GM18858 (cell line): ENCODE data around the gene SYNGR3.
A peak's percentile ranks its signal among the peaks of the same experiment; 100 is the strongest.
"Not testable (repeated sequence)": the region's sequence is repeated elsewhere in the genome, so short reads cannot be mapped to it uniquely, and the experiment has no call there.

Source experiments
- ATAC-seq: cut with Tn5 transposase; IDR thresholded peaks from one replicate; pipeline ENCODE4 v1.9.1; 2021; ENCODE audit not compliant: unreplicated experiment

Gene SYNGR3

DNA sequence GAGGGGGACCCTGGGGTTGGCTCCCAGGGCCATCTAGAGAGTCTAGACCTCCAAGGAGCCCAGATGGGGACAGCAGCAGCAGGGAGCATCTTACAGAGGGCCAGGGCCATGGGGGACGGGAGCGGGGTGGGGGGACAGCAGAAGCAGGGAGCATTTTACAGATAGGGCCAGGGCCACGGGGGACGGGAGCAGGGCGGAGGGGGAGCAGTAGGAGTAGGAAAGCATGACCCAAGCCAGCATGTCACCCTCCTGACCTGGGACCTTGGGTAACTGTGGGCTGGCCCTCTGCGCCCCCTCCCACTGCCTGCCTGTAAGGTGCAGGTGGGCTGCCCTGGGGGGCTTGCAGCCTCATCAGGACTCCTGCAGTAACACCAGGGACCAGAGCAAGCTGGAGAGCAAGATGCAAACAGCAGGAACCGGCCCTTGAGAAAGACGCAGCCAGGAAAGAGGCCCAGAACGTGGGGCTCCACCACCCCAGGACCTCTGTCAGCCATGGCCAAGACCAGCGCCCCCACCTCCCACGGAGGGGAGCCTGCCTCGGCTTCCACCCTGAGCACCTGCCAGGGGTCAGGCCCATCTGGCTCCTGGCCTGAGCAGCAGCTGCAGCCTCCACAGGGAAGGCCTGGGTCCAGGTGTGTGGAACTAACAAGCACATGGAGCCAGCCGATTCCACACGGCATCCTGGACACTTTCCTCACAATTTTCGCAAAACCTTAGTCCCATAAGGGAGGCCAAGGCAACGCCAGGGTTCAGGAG is 17.5 kb downstream of the SYNGR3 start:
- no peak for ATAC-seq

DNA sequence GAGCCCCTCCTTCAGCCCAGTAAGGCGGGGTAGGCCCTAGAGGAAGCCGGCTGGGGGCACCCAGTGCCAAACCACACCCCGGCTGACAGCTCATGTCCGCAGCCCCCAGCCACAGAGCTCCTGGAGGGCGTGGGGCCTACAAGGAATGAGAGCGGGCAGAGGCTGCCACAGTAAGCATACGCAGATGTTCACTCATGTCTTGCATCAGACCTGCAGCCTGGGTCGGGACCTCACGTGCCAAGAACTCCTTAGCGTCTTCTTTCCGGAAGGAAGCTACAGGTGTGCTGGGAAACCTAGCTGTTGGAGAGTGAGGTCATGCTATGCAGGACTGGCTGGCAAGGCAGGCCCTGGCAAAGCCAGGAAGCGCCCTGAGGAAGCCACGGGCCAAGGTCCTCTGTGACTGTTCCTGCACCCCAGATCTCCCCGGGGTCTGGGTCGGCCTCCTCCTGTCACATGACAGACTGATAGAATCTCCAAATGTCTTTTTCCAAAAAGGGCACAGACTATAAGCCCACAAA is 18.3 kb downstream of the SYNGR3 start:
- no peak for ATAC-seq

DNA sequence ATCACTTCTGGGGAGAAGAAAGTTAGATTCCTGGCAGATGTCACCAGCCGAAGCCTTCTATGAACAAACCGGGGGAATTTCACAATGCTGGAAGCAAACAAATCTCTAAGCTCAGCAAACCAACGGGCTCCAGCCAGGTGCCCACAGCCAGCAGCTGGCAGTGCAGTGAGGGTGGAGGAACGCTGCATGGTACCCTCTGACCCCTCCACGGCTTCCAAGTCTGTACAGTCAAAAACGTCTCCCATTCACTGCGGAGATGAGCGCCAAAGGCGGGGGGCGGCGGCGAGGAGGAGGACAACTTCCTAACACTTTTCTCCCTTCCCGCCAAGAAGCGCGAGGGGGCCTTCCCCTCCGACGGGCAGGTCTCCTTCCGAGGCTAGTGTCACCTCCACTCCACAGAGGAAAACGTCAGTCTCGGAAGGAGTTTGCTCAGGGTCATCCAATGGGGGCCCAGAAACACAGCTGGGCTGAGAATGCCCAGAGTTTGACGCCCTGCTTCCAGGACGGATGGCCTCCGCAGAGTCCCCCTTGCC is 18.9 kb downstream of the SYNGR3 start:
- no peak for ATAC-seq

DNA sequence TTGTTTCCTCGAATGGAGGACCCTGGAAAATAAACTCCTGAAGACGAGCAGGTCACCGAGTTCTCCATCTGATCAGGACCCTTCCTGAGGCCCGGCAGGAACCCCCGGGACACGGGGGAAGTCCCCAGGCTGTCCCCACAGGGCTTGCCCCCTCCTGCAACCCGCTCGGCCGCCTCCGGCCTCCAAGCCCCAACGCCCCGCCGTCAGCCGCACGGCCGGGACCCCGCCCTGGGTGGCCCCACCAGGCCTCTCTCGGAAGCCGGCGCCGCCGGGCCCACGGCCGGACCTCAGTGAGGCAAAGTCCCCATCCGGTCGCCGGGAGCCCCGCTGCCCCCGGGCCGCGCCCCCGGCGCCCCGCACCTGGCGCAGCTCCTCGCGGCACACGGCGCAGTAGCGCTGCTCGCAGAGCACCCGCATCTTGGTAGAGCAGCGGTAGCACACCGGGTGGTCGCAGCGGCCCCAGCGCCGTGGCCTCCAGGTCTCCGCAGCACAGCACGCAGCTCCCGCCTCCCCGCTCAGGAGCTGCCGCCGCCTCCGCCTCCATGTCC is 19.5 kb downstream of the SYNGR3 start:
- peak; percentile 28 for ATAC-seq

DNA sequence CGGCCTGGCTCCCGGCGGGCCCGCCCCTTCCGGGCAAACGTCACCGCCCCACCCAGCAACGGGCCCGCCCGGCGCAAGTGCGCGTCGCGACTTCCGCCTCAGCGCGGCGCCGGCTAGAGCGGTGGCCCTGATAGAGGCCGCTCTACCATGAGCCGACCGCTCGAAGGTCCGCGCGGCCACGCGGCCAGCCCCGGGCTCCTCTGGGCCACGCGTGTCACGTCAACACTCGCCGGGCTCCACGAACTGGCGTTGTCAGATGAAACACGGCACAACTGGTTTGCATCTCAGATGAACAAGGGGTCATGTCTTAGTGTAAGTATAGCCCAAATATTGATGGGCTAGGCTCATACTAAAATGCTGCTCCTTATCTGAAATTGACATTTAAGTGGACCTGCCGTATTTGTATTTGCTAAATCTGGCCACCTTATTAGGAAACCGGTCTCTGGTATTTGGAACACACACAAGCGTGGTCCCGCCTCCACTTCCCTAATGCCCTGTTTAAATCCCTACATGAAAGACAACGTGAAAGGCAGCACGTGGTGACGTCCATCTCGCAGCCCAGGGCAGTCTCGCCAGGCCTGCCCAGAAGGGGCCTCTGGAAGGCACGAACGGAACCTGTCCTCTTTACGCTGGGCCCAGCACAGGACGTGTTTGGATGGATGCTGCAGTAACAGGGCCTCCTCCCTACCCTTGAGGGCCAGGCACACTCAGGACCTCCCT is 20.2 kb downstream of the SYNGR3 start, which contains the start of gene ZNF598:
Gene ZNF598 (minus strand): TSS at position 31 of the 720 bp plus-strand sequence.
- peak; percentile 44 for ATAC-seq

DNA sequence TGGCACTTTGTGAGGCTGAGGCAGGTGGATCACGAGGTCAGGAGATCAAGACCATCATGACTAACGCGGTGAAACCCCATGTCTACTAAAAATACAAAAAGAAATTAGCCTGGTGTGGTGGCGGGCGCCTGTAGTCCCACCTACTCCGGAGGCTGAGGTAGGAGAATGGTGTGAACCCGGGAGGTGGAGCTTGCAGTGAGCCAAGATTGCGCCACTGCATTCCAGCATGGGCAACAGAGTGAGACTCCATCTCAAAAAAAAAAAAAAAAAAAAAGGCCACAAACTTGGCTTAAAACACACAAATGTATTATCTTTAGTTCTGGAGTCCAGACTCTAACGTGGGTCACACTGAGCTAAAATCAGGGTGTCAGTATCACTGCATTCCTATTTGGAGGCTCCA is 22.0 kb downstream of the SYNGR3 start:
- ATAC-seq: not testable (repeated sequence)

DNA sequence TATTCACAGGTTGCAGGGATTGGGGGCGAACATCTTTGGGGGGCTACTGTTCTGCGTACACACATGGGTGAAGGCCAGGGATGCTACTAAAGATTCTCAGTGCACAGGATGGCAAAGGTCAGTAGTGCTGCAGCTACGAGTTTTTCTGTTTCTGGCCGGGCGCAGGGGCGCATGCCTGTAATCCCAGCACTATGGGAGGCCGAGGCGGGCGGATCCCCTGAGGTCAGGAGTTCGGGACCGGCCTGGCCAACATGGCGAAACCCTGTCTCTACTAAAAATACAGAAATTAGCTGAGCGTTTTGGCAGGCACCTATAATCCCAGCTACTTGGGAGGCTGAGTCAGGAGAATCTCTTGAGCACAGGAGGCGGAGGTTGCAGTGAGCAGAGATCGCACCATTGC is 23.8 kb downstream of the SYNGR3 start:
- ATAC-seq: no peak

DNA sequence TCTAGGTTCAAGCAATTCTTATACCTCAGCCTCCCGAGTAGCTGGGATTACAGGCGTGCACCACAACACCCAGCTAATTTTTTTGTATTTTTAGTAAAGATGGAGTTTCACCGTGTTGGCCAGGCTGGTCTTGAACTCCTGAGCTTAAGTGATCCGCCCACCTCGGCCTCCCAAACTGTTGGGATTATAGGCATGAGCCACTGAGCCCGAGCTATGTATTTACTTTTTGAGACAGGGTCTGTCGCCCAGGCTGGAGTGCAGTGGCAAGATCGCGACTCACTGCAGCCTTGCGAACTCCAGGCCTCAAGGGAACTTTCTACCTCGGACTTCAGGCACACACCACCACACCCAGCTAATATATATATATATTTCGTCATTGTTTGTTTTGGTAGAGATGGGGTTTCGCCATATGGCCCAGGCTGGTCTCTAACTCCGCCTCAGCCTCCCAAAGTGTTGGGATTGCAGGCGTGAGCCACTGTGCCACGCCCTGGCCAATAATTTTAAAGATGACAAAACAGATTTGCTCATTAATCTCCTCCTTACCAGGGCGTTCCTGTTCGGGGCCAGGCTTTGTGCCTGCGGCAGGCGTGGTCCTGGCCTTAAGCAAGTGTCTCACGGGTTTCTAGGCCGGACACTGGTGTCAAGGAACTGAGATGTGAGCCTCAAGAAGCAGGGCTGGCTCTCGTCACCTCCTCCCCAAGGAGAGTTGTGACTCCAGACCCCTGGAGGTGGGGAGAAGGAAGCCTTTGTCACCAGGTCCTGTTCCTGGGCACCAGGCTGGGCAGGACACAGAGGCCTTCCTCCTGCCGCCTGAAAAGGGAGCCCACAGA is 25.6 kb downstream of the SYNGR3 start:
- ATAC-seq: no peak

DNA sequence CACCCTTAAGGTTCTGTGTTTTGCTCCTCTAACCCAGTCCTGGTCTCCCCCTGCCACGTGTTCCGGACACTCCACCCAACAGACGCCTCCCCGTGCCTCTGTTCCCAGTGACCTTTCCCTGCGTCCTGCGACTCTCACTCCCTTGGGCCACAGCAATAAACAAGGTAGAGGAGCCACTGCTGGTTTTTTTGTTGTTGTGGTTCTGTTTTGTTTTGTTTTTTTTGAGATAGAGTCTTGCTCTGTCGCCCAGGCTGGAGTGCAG is 26.1 kb downstream of the SYNGR3 start:
- no peak for ATAC-seq

DNA sequence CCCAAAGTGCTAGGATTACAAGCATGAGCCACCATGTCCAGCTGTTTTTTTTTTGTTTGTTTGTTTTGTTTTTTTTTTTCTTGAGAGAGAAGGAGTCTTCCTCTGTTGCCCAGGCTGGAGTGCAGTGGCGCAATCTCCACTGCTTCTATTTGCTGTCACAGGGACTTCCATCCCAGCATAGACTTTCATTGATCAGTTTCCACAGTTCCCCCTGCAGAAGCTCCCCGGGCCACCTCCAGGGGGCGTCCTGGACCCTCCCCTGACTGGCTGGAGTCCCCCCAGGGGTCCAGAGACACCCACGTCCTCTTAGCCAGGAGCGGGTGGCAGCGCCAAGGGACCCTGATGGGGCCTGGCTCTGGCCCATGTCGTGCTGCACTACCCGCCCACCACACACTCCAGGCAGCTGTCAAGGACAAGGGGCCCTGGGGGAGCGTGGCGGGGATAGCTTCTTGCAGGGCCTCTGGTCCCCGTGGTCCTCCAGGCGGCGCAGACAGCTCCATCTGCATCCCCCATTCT is 26.7 kb downstream of the SYNGR3 start:
- ATAC-seq: no peak

DNA sequence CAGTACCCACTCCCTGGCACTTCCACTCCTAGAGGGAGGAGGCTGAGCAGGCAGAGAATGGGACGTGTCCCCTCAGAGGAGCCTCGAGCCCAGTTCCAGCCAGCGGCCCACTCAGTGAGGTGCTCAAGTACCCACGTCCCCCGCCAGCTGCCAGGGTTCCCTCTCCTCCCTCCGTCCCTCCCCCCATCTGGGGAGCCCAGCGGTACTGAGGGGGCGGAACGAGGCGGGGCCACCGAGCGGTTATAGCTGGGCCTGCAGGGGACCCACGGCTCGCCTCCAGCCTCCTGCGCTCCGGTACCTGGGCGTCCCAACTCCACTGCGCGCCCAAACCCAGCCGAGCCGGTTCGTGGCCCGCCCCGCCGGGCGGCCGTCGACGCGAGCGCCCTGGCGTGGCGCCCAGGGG is 29.7 kb downstream of the SYNGR3 start, which contains the start of gene NPW:
Gene NPW (plus strand): TSS at position 268 of the 403 bp plus-strand sequence.
- no peak for ATAC-seq

DNA sequence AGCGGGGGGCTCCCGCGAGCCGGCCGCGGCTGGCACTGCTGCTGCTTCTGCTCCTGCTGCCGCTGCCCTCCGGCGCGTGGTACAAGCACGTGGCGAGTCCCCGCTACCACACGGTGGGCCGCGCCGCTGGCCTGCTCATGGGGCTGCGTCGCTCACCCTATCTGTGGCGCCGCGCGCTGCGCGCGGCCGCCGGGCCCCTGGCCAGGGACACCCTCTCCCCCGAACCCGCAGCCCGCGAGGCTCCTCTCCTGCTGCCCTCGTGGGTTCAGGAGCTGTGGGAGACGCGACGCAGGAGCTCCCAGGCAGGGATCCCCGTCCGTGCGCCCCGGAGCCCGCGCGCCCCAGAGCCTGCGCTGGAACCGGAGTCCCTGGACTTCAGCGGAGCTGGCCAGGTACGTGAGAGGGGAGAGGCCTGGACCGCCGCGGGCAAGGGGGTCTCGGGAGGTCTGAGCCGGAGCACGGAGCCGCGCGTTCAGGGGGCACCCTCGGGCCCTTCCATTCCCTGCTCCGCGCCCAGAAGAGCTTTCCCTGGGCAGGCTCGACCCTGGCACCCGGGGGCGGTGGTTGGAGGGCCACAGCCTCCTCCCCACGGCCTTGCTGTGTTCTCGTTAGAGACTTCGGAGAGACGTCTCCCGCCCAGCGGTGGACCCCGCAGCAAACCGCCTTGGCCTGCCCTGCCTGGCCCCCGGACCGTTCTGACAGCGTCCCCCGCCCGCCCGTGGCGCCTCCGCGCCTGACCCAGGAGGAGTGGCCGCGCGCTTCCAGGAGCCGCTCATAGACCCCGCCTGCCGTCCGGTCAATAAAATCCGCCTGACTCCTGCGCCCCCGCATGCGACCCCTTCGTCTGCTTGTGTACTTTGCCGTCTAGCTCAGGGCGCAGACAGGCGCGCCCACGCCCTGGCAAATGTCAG is 30.4 kb downstream of the SYNGR3 start:
- ATAC-seq: no peak

DNA sequence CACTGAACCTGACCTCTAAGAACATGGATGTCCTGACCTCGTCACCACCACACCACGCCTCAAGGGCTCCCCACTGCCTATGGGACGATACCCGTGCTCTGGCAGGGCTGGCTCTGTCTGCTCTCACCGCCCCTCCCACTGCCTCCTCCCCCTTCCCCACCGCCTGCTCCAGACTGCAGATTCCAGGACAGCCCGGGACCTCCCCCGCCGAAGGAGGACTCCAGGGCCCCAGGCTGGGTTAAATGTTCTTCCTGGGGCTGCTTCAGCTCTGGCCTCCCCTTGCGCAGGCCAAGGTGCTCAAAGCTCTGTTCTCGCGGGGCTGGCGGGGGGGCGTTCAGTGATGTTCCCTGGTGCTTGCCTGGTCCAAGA is 32.9 kb downstream of the SYNGR3 start:
- ATAC-seq: no peak

DNA sequence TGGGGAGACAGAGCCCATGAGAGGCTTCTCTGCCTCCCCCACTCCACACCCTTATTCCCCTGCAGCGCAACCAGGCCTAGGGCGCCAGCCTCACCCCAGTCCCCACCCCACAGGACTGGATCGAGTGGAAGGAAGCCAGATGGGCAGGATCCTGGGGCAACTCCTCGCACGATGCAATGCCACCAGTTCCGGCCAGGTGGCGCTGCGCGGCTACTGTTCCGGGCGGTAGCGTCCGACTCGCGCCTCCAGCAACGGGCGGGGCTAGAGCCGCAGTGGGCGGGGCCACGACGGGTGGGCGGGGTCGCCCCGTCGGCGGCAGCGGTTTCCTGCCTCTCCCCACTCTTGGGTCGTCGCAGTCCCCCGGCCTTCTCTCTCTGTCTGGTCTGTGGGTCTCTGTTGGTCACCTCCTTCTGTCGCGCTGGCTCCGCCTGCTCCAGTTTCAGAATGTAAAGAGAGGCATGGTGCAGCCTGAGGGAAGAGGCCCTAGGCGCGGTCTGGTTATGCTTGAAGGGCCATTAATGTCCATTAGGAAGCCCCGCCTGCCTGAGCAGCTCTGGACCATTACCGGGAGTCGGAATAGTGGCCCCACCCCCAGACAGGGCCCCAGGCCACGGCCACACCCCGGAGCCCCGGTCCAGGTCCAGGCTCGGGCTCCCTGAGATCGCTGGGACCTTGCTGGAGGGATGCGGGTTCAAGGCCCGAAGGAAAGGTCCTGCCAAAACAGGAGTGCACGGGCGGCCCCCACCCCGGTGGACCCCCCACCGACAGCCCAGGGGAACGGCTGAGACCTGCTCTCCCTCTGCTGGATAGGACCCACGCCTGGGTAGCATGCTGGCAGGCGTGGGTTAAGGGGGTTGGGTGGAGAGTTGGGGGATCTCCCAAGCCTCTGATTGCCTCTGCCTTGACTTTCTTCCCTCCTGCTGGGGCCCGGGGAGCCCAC is 33.6 kb downstream of the SYNGR3 start:
- peak; percentile 58 for ATAC-seq

DNA sequence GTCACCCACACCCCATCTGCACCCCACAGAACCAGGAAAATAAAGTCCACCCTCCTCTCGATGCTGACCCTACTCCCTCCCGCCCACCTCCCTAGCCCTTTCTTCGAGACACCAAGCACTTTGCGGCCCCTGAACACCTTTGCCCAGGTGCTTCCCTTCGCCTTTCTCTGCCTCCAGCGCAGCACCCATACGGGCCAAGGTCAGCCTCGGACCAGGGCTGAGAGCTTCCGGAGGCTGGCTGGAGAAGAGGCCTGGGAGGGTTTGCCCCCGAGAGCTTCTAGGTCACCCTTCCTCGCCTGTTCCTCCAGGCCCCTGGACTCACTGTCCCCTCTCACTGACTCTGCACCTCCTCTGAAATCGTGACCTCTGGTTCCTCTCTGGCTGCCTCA is 34.3 kb downstream of the SYNGR3 start:
- ATAC-seq: no peak

DNA sequence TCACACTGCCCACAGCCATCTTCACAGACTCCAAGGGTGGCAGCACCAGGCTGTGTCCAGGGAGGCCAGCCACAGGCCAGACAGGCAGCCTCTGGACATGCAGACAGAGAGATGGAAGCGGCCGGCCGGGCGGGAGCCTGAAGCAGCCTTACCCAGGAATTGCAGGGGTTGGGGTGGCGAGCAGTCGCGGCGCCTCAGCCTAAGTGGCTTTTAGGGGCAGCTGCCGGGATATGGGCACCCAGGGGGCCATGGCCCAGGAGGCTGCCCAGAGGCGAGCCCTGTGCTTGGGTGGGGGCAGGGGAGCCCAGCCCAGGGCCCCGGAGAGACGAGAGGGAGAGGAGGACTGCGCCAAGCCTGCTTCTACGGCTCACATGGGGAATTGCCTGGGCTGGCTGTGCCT is 35.5 kb downstream of the SYNGR3 start:
- no peak for ATAC-seq

DNA sequence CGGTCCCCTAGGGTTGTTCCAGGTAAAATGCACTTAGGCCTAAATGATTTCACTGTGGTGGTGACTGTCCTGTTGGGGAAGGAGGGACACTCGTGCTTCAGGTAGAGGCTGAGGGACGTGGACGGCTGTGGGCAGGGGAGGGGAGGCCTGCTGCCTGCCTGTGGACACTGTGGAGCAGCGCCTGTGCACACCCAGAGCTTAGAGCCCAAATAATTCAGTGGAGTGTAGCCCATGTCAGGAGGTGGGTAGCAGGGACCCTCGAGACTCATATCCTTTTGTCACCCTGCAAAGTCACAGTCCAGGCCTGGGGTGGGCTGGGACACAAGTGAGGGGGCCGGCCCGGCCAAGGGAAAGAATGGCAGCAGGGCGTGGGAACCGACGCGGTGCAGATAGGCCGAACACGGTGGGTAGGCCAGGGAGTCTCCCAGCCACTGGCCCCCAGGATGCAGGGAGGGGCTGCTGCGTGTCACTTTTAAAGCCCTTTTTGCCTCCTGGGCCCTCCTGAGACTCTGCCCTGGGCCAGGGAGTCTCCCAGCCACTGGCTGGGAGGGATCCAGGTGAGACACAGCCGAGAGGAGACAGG is 36.2 kb downstream of the SYNGR3 start:
- ATAC-seq: no peak

DNA sequence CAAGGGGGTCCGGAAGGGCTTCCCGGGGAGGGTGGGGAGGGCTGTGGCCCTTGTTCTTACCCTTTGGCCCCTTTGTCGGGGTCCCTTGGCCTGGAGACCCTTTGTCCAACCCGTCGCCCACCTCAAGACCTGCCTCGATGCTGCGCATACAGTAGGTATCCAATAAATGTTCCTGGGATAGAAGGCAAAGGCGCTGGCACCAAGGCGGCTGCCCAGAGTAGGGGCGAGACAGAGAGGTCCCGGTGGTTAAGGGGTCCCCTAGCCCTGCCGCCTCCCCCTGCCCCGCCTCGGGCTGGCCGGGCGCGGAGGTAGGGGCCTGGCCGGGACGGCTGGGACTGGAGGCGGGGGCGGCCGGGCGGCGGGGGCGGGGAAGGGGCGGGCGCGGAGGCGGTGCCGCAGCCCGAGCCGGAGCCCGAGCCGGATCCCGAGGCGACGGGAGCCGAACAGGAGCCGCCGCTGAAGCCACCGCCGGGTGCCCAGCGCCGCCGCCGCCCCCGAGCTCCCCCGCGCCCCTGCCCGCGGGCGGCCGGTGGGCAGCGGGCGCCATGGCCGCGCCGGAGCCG is 36.8 kb downstream of the SYNGR3 start, which contains the start of gene NHERF2:
Gene NHERF2 (plus strand): TSS at position 442 of the 563 bp plus-strand sequence. CDS start 104 bp downstream, at position 546.
- ATAC-seq: no peak
